ENCODE data around the gene INTS14. TPM values are rescaled to one million over a fixed set of nuclear protein-coding genes. Genes with fewer than 3 reads are reported as not detected.
"Not testable (repeated sequence)": the region's sequence is repeated elsewhere in the genome, so short reads cannot be mapped to it uniquely, and the experiment has no call there.

Gene INTS14
- total and polyA plus RNA-seq, 9 of the 15 experiments (the other 6 are each of a cell fraction or from before 2014, with no cell fraction given): 30.5 to 92.4 (median 46.5) TPM

GRCh38 chr15:65549288-65549687, 61.6 kb downstream of the INTS14 start:
- Histone ChIP-seq H4K20me1 (replicated peaks; ENCODE audit: control insufficient read depth, insufficient read depth, low read length) (peaks cover 17% of the 10 kb centered on the region), H3K4me1 (replicated peaks in 1 of 2; ENCODE audit: control insufficient read depth in 2 of 2, insufficient read depth in 2 of 2, low read length in 2 of 2) (peaks cover 4 to 25% of the 10 kb centered on the region in 2 experiments; a peak in 3 of 5 replicates), H3K27ac (ENCODE audit: extremely low read depth, low read depth, low read length) (0 out of 3 replicates have a peak overlapping the region, but pooled peaks have one; percentile 57), H3K36me3 (ENCODE audit: control insufficient read depth, insufficient read depth, low read length) (peaks cover 19% of the 10 kb centered on the region), H3K4me2 (ENCODE audit: insufficient read depth, low read length) (peak overlapping the region; percentile 52; the same call in 1 of the 2 replicates), H3K79me2 (ENCODE audit: control insufficient read depth, insufficient read depth, low read length) (peaks cover 87% of the 10 kb centered on the region)
- TF ChIP-seq SMARCA5 (IDR thresholded peaks at IDR 0.05) (peak; percentile 28; the same call in 1 of the 2 replicates), ZNF384 (IDR thresholded peaks at IDR 0.05; ENCODE audit: low read depth, low read length) (peak; percentile 44; the same call in 1 of the 2 replicates), KDM1A (IDR thresholded peaks at IDR 0.05) (0 out of 4 replicates have a peak, but pooled peaks of 1 of the 2 experiments have one; percentile 13), ZBTB33 (CRISPR knock-in tag; IDR thresholded peaks at IDR 0.05) (peak; percentile 86; the same call in 1 of the 2 replicates), LEF1 (IDR thresholded peaks at IDR 0.05) (peak; percentile 46; the same call in 1 of the 2 replicates)
- H3K9me1 ChIP-seq (ENCODE audit: control insufficient read depth, insufficient read depth, low read length); H2AFZ ChIP-seq (ENCODE audit: low read depth, low read length); H3K9me3 ChIP-seq (replicated peaks; ENCODE audit: control insufficient read depth, insufficient read depth, low read depth, low read length); in situ Hi-C loops (cut with MboI); ATAC-seq; FAIRE-seq; BruUV-seq (replicated peaks); DNase-seq (ENCODE audit: extremely low read depth in 1 of 4, low spot score in 3 of 4); H3K9ac ChIP-seq (ENCODE audit: insufficient read depth in 1 of 2, low read depth in 2 of 2, low read length in 2 of 2); H3K4me3 ChIP-seq; CTCF ChIA-PET (ENCODE audit: low intra/inter-chr PET ratio); intact Hi-C loops (cut with micrococcal nuclease); H3K27me3 ChIP-seq (ENCODE audit: control insufficient read depth in 2 of 2, insufficient read depth in 2 of 2, low read length in 2 of 2): not testable (repeated sequence)
- 87% methylated on average over 5 of the region's 9 CpGs for whole genome bisulfite sequencing (ENCODE audit: insufficient coverage, low coverage, missing lambda C conversion rate)
- POLR2A ChIA-PET: interaction anchor here (0.6 to 1.9 kb wide), 7 partner anchors 9 to 146 kb away, joined by 3 to 6 read pairs (median 3); no protein-coding TSS in a partner anchor
